Measurements from ENCODE around the gene ST7L.

ST7L gene

DNA sequence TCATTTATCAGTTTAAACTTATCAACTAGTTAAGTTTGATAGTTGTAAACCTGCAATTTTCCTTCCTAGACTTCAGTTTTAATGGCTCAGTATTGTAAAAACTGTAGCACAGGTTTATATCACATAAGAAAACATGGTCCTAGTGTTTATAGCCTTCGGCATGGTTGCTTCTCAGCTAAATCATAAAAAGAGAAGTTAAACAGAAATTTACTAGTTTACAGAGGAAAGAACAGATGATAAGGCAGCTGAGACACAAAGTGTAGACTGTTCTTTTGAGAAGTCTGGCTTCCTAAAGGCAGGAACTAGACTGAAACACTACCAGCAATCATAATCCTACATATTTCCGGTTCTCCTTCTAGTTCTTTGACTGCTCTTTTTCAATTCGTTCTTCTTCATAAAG, 70.4 kb downstream of the ST7L start:
- no peak overlapping the region for H3K4me3 ChIP-seq (ENCODE audit: low read depth, low read length)

DNA sequence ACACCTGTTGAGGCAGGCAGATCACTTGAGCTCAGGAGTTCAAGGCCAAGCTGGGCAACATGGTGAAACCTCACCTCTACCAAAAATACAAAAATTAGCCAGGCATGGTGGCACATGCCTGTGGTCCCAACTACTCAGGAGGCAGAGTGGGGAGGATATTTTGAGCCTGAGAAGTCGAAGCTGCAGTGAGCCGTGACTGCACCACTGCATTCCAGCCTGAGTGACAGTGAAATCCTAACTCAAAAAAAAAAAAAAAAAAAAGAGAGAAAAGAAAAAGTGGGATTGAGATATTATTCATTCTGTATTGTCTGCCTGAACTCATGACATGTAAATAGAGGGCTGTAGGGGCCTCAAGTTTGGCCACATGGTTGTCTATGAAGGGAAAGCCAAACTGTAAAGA, 72.9 kb downstream of the ST7L start:
- H3K4me3 ChIP-seq (ENCODE audit: low read depth, low read length), result no peak overlapping the region

DNA sequence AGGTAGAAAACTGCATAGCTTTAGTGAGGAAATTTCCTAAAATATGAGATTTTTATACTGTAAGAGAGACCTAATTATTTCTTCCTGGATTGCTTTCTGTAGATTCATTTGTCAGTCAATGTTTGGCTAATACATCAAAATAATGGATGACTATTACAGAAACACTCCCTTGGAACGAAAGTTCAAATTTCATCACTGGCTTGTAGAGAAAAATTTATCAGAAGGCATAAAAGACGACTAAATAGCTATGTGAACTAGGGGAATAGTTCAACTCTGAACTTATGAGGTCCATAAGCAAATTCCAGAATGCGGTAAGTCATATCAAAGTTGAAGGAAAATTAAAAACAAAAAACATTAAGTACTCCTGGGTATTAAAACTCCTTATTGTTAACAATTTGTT, 74.2 kb downstream of the ST7L start:
- no peak overlapping the region for H3K4me3 ChIP-seq (ENCODE audit: low read depth, low read length)

DNA sequence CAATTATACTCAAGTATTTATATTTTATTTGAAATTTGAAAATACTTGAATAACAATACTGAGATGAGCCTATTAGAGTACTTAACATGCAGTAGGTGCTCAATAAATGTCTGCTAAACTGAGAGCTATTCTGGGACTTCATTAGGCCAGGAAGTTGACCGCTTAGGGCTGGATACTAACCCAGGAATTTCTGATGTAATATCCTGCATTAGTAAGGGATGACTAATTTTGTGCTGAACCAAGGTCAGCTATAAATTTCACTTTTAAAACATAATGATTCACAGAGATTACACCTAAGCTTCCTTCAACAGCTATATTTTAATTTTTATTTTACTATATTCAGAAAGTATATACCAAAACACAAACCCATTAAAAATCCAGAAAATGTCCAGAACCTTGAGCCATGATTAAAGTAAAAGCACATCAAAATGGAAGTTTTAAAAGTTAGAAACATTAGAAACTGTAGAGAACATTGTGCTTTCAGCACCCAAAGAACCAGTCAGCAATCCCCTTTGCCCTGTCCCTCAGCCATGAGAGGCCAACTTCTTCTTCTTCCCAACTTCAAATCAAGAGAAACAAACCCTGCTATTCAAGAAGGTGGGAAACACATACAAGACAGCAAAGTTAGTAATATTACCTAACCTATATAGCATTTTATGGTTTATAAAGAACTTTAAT, 74.8 kb downstream of the ST7L start:
- H3K4me3 ChIP-seq (ENCODE audit: low read depth, low read length), result no peak overlapping the region

DNA sequence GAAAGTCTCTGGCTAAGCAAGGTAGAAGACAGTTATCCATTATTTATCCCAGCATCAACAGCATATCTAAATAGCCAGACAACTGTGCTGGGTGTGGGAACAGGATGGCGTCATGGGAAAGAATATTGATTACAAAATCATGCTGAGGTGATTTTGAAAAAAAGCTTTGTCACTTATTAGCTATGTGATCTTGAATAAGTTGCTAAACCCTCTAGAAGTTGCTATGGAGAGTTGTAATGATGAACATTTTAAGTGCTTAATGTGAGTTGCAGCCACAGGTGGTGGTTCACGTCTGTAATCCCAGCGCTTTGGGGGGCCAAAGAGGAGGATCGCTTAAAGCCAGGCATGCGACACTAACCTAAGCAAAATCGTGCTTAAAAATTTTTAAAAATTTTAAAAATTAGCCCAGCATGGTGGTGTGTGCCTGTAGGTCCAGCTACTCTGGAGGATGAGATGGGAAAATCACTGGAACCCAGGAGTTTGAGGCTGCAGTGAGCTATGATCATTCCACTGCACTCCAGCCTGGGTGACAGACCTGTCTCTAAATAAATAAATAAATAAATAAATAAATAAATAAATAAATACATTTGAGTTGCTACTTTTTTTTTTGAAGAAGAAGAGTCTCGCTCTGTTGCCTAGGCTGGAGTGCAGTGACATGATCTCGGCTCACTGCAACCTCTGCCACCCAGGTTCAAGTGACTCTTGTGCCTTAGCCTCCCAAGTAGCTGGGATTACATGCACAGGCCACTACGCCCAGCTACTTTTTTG, 76.6 kb downstream of the ST7L start:
- H3K4me3 ChIP-seq (ENCODE audit: low read depth, low read length), result no peak overlapping the region

DNA sequence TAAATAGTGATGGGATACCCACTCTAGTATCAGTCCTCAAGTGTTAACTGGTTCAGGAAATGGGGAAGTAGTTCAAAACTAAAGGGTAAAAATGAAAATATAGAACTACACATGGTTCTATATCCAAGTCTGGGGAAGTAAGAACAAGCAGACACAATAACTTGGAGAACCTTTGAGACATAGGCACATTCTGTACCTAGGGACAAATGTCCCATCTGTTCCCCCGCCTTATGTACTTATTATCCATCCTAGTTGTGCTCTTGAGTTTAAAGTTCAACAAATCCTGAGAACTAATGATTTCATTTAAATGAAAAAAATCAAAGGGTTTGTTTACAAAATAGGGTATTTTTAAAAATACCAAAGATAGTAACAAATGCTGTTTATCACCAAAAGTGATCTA, 77.6 kb downstream of the ST7L start:
- H3K4me3 ChIP-seq (ENCODE audit: low read depth, low read length), result no peak overlapping the region

DNA sequence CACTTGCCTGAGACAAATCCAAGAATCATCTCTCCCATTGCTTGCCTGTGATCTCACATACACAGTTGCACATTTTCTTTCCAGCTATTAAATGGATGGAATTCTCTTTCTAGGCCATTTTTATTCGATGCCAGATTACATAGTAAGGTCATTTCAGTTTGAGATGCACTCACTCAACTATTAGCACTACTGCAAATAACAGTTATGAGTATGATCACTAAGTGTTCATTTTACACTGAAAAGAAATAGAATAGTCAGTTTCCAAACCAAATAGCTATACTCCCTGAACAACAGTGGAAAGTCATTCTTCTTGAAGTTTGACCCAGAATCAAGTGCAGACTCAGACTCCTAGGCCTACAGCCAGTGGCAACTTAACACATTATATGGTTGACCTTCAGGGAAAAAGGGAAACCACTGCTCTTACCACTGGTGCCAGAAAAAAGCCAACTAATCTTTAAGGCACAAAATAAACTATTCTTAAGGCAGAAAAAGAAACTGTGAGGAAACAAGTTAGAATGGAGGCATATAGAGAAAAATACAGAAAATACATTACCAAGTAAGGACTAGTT, 78.6 kb downstream of the ST7L start:
- H3K4me3 ChIP-seq (ENCODE audit: low read depth, low read length), result no peak overlapping the region

DNA sequence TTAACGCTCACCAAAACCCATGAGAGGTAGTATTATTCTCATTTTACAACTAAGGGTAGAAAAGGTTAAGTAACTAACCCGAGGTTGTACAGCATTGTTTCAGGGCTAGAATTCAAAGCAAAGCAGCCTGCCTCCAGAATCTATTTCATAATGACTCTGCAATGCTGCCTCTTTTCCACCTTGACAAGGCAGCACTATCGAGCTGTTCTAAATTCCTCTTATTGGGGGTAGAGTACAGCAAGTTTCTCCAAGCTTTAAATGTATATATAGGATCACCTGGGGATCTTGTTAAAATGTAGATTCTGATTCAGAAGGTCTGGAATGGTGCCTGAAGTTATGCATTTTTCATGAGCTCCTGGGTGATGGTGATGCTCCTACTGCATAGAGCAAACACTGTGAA, 80.1 kb downstream of the ST7L start:
- no peak overlapping the region for H3K4me3 ChIP-seq (ENCODE audit: low read depth, low read length)

DNA sequence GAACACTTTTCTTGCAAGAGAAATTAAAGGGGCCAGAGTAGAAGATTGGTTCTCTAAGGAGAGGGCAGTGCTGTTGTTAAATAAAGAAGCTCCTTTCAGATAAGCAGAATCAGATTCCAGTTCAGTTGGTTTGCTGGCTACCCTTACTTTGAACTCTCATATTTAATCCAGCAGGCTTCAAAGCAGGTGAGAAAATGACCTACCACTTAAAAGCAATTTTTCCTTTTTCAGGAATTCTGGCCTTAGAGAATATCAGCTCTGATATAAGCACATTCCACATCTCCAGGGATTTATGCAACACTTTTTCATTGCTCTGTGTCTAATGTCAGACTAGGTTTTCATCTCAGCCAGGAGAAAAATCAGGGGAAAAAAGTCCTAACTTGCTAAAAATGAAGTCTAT, 81.5 kb downstream of the ST7L start:
- H3K4me3 ChIP-seq (ENCODE audit: low read depth, low read length), result no peak overlapping the region

DNA sequence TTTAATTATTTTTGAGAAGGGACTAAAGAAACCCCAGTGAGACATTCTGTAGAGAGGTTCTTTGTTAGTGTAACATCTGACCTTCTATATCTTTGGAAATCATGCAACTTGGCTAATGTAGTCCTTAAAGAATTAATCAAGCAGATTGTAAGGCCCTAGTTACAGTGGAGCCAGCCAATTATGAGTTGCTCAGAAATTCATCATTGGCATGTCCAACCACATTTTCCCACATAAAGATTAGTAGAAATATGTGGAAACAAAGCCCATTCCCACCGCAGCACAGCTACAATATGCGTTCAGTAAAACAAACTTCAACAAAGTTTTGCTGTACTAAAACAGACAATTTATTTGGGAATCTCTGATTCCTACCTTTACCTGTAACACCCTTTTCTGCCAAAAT, 82.4 kb downstream of the ST7L start:
- no peak overlapping the region for H3K4me3 ChIP-seq (ENCODE audit: low read depth, low read length)

DNA sequence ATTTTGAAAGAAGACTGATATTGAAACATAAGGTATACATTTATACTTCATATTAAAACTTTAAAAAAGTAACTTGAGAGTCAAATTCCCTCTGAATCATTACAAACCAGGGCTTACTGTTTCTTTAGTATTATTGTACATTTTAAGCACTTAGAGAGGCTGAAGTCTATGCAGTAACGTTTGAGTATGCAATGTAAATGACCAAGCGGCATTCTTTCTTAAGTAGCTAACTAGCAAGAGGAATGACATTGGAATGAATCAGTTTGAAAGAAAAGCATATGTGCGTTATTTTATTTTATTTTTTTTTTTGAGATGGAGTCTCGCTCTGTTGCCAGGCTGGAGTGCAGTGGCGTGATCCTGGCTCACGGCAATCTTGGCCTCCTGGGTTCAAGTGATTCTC, 85.9 kb downstream of the ST7L start:
- no peak overlapping the region for H3K4me3 ChIP-seq (ENCODE audit: low read depth, low read length)

DNA sequence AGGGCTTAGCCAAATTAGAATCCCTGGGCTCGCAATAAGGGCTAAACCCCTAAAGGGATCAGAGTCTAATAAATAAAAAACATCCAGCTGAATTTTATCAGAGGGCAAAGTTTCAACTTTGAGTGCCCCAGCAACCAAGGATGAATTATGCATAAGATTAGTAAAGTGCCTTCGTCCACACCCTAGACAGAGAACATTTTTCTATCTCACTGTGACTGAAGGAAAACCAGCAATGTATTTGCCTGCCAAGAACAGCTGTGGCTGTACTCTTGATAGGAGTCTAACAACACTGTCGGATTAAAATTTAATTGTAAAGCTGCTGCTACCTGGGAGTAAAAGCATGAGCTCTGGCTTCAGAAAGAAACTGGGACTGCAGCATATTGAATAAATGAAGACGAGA, 86.9 kb downstream of the ST7L start:
- no peak overlapping the region for H3K4me3 ChIP-seq (ENCODE audit: low read depth, low read length)

DNA sequence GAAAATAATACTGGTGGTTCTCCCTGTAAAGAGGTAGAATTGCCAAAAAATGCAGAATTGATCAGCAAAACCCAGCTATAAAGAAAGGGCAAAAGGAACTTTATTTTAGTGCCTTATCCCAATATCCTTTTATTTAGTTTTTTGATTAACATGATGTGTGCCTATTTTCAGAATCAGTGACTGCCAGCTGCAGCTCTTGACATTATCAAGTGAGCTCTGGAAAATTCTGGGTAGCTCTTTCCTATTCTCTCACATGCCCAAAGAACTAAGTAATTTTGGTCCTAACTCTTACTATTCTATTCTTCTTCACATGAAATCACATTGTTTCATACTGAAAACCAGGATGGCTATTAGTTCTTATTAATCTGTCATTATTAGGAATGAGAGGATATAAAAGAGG, 88.1 kb downstream of the ST7L start:
- H3K4me3 ChIP-seq (ENCODE audit: low read depth, low read length), result no peak overlapping the region

DNA sequence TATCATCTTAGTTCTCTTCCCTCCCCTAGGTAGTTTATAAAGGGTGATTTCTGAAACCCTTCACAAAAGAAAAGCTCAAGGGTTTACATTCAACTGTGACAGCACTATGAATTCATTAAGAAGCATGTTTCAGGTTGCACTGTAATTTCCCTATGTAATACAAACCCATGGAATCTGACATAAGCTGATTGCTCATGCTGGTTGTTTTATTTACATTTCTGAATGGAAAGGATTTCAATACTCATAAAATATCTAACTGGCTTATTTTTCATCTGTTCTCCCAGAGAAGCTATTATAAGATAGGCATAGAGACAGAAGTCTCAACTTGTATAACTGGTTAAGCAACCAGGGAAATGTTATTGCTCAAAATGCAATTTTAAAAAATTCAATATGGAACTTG, 89.6 kb downstream of the ST7L start:
- H3K4me3 ChIP-seq (ENCODE audit: low read depth, low read length), result no peak overlapping the region

DNA sequence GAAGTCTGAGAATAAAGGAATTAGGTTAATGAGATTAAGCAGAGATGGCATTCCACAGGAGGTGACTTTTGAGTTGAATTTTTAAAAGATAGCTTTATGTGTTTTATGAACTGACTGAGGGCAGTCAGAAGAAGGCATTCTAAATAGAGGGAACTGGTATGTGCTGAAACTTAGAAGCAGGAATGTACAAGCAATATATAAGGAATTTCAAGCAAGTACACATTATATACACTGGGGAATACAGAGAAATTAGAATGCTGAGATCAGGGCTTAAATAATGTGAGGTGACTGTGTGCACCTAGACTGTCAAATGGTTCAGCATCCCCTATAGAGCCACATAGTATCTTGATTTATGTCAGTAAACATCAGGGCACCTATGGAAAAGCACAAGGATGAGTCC, 90.9 kb downstream of the ST7L start:
- H3K4me3 ChIP-seq (ENCODE audit: low read depth, low read length), result no peak overlapping the region

DNA sequence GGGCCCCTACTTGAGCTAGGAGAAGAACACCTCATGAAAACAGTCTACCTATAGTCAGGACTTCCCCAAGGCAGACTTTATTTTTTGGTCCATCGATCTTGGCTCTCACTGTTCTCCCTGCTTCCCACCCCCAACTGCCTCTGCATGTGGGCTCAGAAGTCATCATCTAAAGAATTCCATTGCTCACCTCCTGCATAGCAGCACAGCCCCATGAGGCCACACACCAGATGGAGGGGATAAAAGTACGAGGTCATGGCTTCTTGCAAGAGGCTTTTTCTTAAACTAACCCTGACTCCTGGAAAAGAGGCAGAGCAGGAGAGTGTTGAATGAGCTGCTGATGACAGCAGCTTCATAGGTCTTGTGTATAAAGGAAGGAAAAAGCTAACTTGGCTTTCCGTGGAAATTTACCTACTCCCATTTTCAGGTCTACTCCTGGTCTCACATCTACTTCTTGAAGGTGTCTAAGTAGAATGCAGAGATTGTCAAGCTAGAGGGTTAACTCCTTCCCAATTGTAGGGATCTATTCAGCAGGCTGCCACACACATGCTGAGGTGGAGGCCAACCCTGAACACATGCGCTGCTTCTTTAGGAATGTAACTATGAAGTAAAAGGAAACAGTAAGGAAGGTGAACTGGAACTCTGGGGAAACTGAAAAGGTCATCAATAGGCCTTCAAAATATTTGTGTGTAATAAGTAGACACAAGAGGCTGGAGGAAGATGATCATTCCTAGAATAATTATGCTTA, 91.5 kb downstream of the ST7L start:
- H3K4me3 ChIP-seq (ENCODE audit: low read depth, low read length), result no peak overlapping the region

DNA sequence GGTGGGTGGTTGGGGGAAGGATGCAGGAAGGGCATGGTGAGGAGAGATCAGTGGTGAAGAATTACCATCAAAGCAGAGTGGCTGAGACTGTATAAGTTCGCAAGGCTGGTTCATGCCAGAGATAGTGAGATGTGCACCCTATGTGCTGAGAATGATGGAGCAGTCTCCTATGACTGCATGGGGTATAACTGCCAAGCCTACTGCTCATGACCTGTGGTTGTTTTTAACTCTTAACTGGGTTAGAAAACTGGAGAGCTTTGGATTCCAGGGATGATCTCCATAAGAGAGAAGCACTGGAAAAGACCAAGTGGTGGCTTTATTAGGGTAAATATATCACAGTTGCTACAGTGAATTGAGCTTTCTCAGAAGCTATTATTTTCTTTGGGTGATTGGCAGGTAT, 94.0 kb downstream of the ST7L start:
- no peak overlapping the region for H3K4me3 ChIP-seq (ENCODE audit: low read depth, low read length)

DNA sequence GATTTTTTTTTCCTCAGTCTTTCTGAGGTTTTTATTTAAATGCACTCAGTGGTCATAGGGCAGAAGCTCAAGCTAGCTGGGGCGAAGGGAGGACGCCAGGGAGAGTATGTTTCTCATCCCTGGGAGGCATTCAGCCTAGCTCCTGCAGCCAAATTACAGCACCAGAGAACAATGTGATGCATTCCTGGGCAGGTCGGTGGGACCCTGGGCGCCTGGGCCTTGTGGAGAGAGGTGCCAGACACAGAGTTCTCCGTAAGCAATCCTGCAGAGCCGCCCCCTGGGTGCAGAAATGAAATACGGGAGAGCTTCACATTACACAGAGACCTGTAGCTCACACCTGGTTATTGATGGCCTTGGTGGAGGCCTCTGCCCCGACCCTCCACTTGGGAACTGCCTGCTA, 94.7 kb downstream of the ST7L start:
- no peak overlapping the region for H3K4me3 ChIP-seq (ENCODE audit: low read depth, low read length)

DNA sequence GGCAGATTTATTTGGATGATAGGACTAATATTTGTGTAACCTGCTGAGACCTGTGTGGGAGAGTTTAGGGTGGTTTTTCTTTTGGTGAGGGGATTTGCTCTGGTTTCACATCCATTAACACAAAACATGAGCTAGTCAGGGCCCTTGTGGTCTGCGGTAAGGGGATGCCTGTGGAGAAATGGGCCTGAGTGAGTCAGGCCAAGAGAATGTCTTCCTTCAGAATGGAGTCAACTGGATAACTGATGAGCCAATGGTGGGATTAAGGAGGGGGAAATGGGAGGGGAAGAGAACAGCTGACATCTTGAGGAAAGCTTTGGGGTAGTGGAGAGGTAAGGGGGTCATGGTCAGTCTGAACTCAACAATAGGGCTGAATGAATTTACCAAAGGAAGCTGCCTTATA, 96.3 kb downstream of the ST7L start:
- H3K4me3 ChIP-seq (ENCODE audit: low read depth, low read length), result no peak overlapping the region

DNA sequence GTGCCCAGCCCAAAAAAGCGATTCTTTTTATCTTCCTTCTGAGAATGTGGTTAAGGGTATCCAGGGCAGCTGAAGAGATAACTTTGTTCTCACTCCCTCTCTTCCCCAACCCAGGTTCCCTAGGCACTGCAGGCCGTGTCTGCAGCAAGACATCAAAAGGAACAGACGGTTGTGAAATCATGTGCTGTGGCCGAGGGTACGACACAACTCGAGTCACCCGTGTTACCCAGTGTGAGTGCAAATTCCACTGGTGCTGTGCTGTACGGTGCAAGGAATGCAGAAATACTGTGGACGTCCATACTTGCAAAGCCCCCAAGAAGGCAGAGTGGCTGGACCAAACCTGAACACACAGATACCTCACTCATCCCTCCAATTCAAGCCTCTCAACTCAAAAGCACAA, 98.8 kb downstream of the ST7L start:
- H3K4me3 ChIP-seq (ENCODE audit: low read depth, low read length), result no peak overlapping the region

DNA sequence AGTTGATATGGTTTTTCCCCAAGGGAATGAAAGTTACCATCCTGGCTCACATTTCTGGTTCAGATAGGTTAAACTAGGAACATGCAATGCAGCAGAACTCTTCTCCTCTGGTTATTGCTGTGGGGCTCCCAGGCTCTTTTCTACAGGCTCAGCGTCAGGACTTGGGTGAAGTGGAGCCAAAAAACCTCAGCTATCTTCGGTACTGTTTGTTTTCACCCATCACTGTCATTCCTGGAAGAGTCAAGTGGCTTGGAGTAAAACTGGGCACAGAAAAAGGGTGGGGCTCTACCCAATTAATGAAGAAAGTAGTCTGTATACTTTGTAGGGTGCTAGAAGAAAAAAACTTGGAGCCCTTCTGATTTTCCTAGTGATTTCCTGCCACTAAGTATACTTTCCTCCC, 100.8 kb downstream of the ST7L start:
- no peak overlapping the region for H3K4me3 ChIP-seq (ENCODE audit: low read depth, low read length)

DNA sequence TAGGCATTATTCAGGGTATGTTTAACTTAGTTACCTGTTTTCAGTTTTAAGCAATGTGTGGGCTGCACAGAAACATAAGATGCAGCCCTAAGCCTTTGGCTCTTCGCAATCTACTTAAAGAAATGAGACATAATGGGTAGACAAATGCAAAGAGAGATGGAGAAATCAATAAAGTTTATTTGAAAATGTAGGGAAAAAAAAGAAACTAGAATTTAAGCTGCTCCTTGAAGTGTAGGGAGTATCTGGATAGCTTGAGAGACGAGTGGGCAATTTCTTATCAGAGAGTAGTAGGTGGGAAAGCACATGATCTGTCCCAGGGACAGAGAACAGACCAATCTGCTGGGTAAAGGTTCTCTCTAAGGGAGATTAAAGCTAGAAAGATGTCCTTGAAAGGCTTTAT, 101.3 kb downstream of the ST7L start:
- H3K4me3 ChIP-seq (ENCODE audit: low read depth, low read length), result no peak overlapping the region

Data from iPS-11a (cell line).